ENCODE results near the gene TMEM37. TPM values are rescaled to one million over a fixed set of nuclear protein-coding genes. Genes with fewer than 3 reads are reported as not detected.

The TMEM37 gene
- total RNA-seq, 1 experiment from 2014 or later = 4.2 TPM

- no peak for DNase-seq
- H3K27me3 ChIP-seq (ENCODE audit: control insufficient read depth, insufficient read depth, low read length) = no peaks in the 10 kb centered on the region
- H3K4me3 ChIP-seq (ENCODE audit: insufficient read depth, low read depth, low read length) = no peak overlapping the region
- H3K36me3 ChIP-seq (replicated peaks; ENCODE audit: control insufficient read depth, insufficient read depth, low read length) = no peaks in the 10 kb centered on the region
These were observed 37.5 kb downstream of the TMEM37 start for GRCh38 chr2:119469131-119469530.

DNA sequence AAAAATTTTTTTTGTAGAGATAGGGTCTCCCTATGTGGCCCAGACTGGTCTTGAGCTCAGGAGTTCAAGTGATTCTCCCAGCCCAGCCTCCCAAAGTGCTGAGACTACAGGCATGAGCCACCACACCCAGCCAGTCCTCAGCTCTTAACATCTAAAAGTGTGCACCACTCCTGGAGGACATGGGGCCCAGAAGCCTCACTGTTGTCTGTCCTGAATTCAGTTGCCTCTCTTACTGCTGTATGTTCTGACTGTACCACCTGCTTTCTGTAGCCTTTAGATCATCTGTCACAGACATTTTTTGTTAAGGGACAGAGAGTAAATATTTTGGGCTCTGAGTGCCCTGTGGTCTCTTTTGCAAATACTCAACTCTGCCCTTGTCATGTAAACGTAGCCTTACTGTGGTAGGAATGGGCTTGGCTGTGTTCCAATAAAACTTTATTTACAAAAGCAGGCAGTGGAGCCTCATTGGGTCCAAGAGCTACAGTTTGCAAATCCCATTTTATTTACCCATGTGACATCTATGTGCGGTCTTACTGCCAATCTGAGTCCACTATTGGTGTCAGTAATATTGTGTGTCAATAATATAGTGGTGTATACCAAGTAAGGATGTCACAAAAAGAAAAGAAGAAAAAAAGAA lies 38.1 kb downstream of the TMEM37 start:
- Histone ChIP-seq H3K27me3 (ENCODE audit: control insufficient read depth, insufficient read depth, low read length) (no peaks in the 10 kb centered on the region), H3K36me3 (replicated peaks; ENCODE audit: control insufficient read depth, insufficient read depth, low read length) (no peaks in the 10 kb centered on the region), H3K4me3 (ENCODE audit: insufficient read depth, low read depth, low read length) (no peak overlapping the region)
- no peak for DNase-seq

DNA sequence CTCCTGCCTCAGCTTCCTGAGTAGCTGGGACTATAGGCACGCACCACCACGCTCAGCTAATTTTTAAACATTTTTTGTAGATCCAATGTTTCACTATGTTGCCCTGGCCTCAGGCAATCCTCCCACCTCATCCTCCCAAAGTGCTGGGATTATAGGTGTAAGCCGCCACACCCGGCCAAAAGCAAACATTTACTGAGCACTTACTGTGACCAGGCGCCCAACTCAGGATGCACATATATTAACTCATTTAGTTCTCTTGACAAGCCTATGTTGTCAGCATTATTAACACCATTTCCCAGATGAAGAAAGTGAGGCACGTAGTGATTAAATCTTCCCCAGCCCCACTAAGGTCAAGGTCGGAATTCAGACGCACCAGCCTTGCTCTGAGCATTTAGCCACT lies 41.1 kb downstream of the TMEM37 start:
- Histone ChIP-seq H3K27me3 (ENCODE audit: control insufficient read depth, insufficient read depth, low read length) (no peaks in the 10 kb centered on the region), H3K4me3 (ENCODE audit: insufficient read depth, low read depth, low read length) (no peak overlapping the region), H3K36me3 (replicated peaks; ENCODE audit: control insufficient read depth, insufficient read depth, low read length) (no peaks in the 10 kb centered on the region)
- no peak for DNase-seq

GRCh38 chr2:119473621-119474370 lies 42.1 kb downstream of the TMEM37 start:
- Histone ChIP-seq H3K4me3 (ENCODE audit: insufficient read depth, low read depth, low read length) (no peak overlapping the region), H3K36me3 (replicated peaks; ENCODE audit: control insufficient read depth, insufficient read depth, low read length) (no peaks in the 10 kb centered on the region), H3K27me3 (ENCODE audit: control insufficient read depth, insufficient read depth, low read length) (no peaks in the 10 kb centered on the region)
- DNase-seq = no peak

GRCh38 chr2:119474371-119475224 lies 42.9 kb downstream of the TMEM37 start:
- no peaks in the 10 kb centered on the region for H3K27me3 ChIP-seq (ENCODE audit: control insufficient read depth, insufficient read depth, low read length)
- DNase-seq = peak; percentile 33
- no peak overlapping the region for H3K4me3 ChIP-seq (ENCODE audit: insufficient read depth, low read depth, low read length)
- H3K36me3 ChIP-seq (replicated peaks; ENCODE audit: control insufficient read depth, insufficient read depth, low read length) = no peaks in the 10 kb centered on the region

GRCh38 chr2:119475225-119475856 lies 43.7 kb downstream of the TMEM37 start:
- DNase-seq = peak; percentile 80
- Histone ChIP-seq H3K27me3 (ENCODE audit: control insufficient read depth, insufficient read depth, low read length) (no peaks in the 10 kb centered on the region), H3K36me3 (replicated peaks; ENCODE audit: control insufficient read depth, insufficient read depth, low read length) (no peaks in the 10 kb centered on the region), H3K4me3 (ENCODE audit: insufficient read depth, low read depth, low read length) (no peak overlapping the region)

GRCh38 chr2:119475857-119476244 lies 44.2 kb downstream of the TMEM37 start:
- H3K36me3 ChIP-seq (replicated peaks; ENCODE audit: control insufficient read depth, insufficient read depth, low read length) = no peaks in the 10 kb centered on the region
- no peak for DNase-seq
- H3K4me3 ChIP-seq (ENCODE audit: insufficient read depth, low read depth, low read length) = no peak overlapping the region
- no peaks in the 10 kb centered on the region for H3K27me3 ChIP-seq (ENCODE audit: control insufficient read depth, insufficient read depth, low read length)

DNA sequence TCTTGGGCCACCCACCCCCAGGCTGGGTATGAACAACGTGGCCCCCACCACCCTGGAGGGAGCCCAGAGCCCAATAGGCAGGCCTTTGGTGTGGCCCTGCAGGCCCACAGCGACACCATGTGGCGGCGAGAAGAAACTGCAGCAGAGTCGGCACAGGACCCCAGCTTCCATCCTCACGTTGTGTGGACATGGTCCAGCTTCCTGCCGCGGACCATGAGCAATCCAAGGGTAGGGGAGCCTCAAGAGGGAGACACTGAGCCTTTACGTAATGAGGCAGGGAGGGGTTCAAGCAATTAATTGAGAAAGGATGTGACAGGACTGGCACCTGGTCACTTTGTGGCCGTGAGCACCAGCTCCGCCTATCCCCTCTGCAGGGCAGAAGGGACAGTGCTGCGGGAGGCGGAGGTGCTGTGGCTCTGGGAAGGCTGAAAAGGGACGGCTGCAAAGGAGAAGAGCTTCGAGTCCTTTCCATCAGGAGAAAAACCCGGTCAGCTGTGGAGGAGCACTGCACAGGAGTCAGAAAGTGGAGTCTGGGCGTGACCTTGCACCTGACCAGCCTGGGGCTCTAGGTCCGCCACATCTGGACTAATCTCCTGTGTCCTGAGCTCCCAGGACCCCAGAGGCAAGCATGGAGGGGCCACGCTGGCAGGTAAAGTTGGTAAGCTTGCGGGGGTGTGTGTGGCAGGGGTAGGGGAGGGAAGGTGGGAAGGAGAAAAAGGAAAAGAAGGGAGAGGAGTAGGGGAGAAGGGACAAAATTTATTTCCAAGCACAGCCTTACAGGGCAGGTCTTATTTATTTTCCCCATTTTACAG lies 44.9 kb downstream of the TMEM37 start:
- Histone ChIP-seq H3K27me3 (ENCODE audit: control insufficient read depth, insufficient read depth, low read length) (no peaks in the 10 kb centered on the region), H3K4me3 (ENCODE audit: insufficient read depth, low read depth, low read length) (no peak overlapping the region), H3K36me3 (replicated peaks; ENCODE audit: control insufficient read depth, insufficient read depth, low read length) (no peaks in the 10 kb centered on the region)
- peak; percentile 89 for DNase-seq

DNA sequence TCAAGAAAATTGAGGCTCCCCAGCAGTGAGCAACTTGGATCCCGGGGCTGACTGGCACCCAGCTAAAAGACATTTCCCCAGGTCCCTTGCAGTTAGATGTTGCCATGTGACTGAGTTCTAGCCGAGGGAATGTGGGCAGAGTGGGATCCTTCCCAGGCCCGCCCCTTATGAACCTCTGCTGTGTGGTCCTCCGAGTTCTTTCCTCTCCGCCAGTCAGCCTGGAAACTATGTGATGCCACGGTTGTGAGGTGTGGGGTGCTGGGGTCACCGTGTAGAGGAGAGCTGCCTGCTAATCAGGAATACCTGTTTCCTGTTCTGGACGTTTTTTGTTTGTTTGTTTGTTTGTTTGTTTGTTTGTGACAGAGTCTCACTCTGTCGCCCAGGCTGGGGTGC lies 45.5 kb downstream of the TMEM37 start:
- H3K36me3 ChIP-seq (replicated peaks; ENCODE audit: control insufficient read depth, insufficient read depth, low read length) = no peaks in the 10 kb centered on the region
- no peak overlapping the region for H3K4me3 ChIP-seq (ENCODE audit: insufficient read depth, low read depth, low read length)
- H3K27me3 ChIP-seq (ENCODE audit: control insufficient read depth, insufficient read depth, low read length) = no peaks in the 10 kb centered on the region
- no peak for DNase-seq

DNA sequence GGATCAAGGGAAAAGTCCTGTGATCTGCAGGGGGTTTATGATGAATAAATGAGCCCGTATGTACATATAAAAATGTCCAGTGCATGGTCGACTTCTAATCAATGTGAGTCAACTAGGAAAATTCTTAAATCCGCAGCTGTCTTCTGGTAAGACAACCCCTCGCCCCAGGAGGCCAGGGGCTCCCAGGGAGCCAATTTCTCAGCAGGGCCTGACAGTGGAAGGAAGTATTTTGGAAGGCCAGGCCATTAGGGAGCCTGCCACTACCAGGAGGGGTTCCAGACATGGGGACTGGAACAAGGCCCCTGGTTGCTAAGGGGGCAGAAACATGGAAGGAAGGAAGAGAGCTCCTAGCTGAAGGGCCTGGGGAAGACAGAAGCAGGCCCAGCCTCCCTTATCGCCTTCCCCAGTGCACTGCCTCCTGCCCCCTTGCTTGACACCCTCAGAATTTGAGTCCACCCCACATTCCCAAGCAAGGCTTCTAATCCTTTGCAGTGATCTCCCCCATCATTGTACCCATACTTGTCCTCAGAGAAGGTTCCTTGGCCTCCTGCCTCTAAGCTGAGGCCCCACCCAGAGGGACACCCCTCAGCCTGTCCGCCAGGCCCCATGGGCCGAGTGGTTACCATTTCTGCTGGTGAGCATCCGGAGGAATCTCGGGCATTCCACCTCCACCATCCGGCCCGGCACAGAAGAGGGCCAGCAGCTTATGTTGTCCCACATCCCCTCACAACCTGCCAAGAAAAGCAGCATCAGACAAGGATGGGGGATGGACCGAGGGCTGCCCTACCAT lies 46.7 kb downstream of the TMEM37 start:
- H3K27me3 ChIP-seq (ENCODE audit: control insufficient read depth, insufficient read depth, low read length) = no peaks in the 10 kb centered on the region
- H3K36me3 ChIP-seq (replicated peaks; ENCODE audit: control insufficient read depth, insufficient read depth, low read length) = no peaks in the 10 kb centered on the region
- H3K4me3 ChIP-seq (ENCODE audit: insufficient read depth, low read depth, low read length) = no peak overlapping the region
- DNase-seq = no peak

DNA sequence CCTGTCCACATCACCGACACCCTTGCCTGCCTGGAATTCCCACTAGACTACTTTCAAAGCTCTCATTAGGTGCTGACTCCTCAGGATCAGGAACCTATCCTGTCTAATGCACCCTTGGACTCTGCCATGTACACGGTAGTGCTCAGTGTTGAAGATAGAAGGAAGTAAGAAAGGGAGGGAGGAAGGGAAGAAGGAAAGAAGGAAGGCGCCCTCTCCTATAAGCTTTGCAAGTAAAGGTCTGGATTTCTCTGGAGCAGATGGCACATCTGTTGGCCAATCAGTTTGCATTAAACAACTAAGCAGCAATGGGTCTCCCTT lies 47.3 kb downstream of the TMEM37 start:
- DNase-seq = peak; percentile 5
- Histone ChIP-seq H3K36me3 (replicated peaks; ENCODE audit: control insufficient read depth, insufficient read depth, low read length) (no peaks in the 10 kb centered on the region), H3K27me3 (ENCODE audit: control insufficient read depth, insufficient read depth, low read length) (no peaks in the 10 kb centered on the region), H3K4me3 (ENCODE audit: insufficient read depth, low read depth, low read length) (no peak overlapping the region)

- DNase-seq = no peak
- Histone ChIP-seq H3K36me3 (replicated peaks; ENCODE audit: control insufficient read depth, insufficient read depth, low read length) (no peaks in the 10 kb centered on the region), H3K4me3 (ENCODE audit: insufficient read depth, low read depth, low read length) (no peak overlapping the region), H3K27me3 (ENCODE audit: control insufficient read depth, insufficient read depth, low read length) (no peaks in the 10 kb centered on the region)
These were observed 48.5 kb downstream of the TMEM37 start for GRCh38 chr2:119480184-119480583.

DNA sequence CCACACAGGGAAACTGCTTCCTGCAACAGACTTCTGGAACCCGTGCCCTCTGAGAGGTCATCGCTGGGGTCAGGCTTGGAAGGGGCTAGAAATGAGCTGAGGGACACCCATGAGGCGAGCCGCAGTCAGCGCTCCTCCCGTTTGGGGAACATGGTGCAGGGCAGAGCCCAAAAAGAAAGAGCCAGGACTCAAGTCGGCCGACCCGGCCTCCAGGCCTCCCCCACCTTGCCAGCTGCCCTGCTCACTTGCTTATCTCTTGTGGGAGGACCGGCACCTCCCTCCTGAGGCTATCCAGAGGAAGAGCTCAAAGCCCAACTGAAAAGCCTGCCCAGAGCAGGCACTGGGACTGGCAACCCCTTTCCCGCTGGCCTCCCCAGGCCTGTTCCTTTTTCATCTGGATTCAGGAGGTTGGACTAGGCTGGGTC lies 49.1 kb downstream of the TMEM37 start:
- Histone ChIP-seq H3K27me3 (ENCODE audit: control insufficient read depth, insufficient read depth, low read length) (no peaks in the 10 kb centered on the region), H3K4me3 (ENCODE audit: insufficient read depth, low read depth, low read length) (no peak overlapping the region), H3K36me3 (replicated peaks; ENCODE audit: control insufficient read depth, insufficient read depth, low read length) (no peaks in the 10 kb centered on the region)
- DNase-seq = peak; percentile 24

All from H7 (cell line).